ENCODE results near the gene TBXAS1.

The TBXAS1 gene

DNA sequence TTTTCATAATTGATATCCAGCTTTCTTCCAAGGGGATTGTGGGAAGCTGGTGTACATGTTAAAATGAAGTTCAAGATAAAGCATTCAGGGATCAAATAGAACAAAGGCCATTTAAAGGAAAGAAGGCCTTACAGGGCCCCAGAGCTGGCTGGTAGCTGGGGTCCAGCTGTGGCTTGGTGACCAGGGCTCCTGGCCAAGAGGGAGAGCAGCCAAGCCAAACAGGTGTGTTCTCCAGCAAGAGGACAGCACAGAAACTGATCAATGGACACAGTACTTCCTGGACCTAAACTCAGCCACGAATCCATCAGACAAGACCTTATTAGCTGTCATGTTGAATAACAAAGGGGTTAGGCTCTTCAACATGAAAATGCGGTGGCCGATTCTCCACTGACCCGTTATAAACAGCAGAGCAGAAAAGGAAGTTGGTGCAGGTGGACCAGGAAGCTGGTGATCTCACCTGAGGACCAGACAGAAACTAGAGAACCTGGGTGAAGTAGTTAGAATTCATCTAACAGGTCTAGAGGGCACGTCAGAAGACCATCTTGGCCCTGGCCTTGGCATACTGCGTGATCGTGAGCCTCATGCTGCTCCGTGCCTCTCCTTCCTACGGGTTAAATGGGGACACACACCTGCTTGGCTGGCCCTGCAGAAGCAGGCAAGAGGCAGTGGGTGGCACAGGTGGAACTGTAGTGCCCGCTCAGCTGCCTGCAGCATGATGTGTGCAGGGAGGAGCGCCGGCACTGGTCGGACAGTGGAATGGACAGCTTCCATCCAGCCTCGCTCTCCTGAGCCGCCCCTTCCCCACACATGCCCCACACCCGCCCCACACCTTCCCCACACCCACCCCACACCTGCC lies 179.9 kb downstream of the TBXAS1 start:
- DNase-seq (ENCODE audit: low read depth, low spot score) = no peak
- TF ChIP-seq, protein P1, sequence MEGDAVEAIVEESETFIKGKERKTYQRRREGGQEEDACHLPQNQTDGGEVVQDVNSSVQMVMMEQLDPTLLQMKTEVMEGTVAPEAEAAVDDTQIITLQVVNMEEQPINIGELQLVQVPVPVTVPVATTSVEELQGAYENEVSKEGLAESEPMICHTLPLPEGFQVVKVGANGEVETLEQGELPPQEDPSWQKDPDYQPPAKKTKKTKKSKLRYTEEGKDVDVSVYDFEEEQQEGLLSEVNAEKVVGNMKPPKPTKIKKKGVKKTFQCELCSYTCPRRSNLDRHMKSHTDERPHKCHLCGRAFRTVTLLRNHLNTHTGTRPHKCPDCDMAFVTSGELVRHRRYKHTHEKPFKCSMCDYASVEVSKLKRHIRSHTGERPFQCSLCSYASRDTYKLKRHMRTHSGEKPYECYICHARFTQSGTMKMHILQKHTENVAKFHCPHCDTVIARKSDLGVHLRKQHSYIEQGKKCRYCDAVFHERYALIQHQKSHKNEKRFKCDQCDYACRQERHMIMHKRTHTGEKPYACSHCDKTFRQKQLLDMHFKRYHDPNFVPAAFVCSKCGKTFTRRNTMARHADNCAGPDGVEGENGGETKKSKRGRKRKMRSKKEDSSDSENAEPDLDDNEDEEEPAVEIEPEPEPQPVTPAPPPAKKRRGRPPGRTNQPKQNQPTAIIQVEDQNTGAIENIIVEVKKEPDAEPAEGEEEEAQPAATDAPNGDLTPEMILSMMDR (IDR thresholded peaks at IDR 0.05; ENCODE audit: insufficient read depth, low read length, missing control alignments) = no peak
- no peak overlapping the region for H3K4me3 ChIP-seq (ENCODE audit: low read depth, low read length)
- POLR2A ChIA-PET = no interaction called here
- CTCF ChIA-PET = interaction anchor here (1.0 to 1.3 kb wide), 2 partner anchors 386 to 390 kb away, joined by 3 read pairs; no protein-coding TSS in a partner anchor

DNA sequence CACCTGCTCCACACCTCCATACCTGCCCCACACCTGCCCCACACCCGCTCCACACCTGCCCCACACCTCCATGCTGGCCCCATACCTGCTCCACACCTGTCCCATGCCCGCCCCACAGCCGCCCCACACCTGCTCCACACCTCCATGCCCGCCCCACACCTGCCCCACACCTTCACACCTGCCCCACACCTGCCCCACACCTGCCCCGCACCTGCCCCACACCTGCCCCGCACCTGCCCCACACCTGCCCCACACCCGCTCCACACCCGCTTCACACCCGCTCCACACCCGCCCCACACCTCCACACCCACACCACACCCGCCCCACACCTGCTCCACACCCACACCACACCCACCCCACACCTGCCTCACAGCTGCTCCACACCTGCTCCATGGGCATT lies 180.7 kb downstream of the TBXAS1 start:
- no peak overlapping the region for H3K4me3 ChIP-seq (ENCODE audit: low read depth, low read length)
- TF ChIP-seq, protein P1 (IDR thresholded peaks at IDR 0.05; ENCODE audit: insufficient read depth, low read length, missing control alignments) = no peak
- CTCF ChIA-PET = no interaction called here
- no peak for DNase-seq (ENCODE audit: low read depth, low spot score)
- POLR2A ChIA-PET = no interaction called here

DNA sequence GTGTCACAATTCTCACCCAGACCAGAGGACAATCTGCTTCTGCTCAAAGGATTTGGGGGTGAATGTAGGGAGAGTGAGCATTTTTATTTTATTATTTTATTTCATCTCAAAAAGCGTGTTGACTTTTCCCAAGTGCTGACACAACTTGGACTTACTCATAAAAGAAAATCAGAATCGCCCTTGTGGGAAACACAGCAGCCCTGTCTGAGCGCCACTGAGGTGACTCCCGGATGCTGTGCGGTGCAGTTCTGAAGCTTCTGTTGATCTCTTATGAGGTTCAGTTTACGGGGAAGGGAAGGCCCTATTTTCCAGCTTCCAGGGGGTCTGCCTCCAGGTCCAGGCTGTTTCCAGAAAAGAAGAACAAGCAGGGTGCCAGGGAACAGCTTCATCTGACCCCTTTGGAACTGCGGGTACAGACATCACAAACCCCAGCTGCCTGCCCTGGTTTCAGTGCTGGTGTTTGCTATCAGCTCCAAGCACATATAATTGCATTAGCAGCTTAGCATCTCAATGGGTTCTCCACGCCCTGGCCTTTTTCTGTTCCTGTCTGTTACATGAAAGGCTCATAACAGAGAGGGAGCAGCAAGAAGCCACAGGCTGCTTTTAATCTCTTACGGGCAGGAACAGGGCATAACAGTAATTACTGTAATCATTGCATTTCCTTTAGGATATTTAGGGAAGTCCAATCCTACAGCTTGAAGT lies 181.3 kb downstream of the TBXAS1 start:
- no peak for DNase-seq (ENCODE audit: low read depth, low spot score)
- TF ChIP-seq, protein P1 (IDR thresholded peaks at IDR 0.05; ENCODE audit: insufficient read depth, low read length, missing control alignments) = no peak
- no peak overlapping the region for H3K4me3 ChIP-seq (ENCODE audit: low read depth, low read length)
- CTCF ChIA-PET = interaction anchor here (0.8 to 1.5 kb wide), 2 partner anchors 365 to 391 kb away, joined by 3 to 4 read pairs; no protein-coding TSS in a partner anchor
- POLR2A ChIA-PET = no interaction called here

DNA sequence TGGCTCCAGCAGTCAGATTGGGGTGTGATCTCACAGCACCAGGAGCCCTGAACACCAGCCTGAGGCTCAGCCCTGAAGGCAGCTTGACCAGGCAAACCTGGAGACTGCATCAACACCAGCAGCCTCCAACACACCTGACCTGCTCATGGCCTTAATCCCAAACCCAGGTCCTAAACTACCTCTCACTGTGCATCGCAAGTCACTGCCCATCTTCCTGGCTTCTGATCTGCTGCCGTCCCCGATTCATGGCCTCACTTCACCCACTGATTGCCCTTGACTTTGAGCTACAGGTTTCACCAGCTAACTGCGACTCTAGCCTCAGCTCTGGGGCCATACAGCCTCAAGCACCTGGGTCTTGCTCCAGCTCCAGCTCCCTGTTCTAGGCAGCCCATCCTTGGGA lies 184.6 kb downstream of the TBXAS1 start:
- TF ChIP-seq, protein P1 (IDR thresholded peaks at IDR 0.05; ENCODE audit: insufficient read depth, low read length, missing control alignments) = no peak
- DNase-seq (ENCODE audit: low read depth, low spot score) = no peak
- ChIA-PET POLR2A (no interaction called here), CTCF (interaction anchor here (1.3 kb wide), 2 partner anchors 12 to 579 kb away, joined by 4 to 5 read pairs; no protein-coding TSS in a partner anchor)
- no peak overlapping the region for H3K4me3 ChIP-seq (ENCODE audit: low read depth, low read length)

DNA sequence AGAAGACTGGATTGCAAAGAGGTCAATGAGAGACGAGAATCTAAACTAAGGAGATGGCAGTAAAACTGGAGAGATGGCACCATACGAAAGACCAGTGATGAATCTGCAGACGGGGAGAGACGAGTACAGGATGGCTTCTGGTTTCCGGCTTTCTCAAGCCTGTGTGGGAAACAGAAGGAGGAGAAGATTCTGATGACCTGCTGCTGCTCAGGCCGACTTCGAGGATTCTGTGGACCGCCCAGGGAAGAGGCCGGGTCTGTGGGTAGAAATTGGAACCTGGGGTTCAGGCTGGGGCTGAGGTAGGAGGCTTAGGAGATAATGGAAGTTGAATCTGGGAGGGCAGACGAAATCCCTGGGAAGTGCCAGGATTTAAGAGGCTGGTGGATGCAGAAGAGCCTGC lies 185.1 kb downstream of the TBXAS1 start:
- no peak for DNase-seq (ENCODE audit: low read depth, low spot score)
- ChIA-PET POLR2A (no interaction called here), CTCF (interaction anchor here (1.3 kb wide), 2 partner anchors 12 to 579 kb away, joined by 4 to 5 read pairs; no protein-coding TSS in a partner anchor)
- no peak overlapping the region for H3K4me3 ChIP-seq (ENCODE audit: low read depth, low read length)
- TF ChIP-seq, protein P1 (IDR thresholded peaks at IDR 0.05; ENCODE audit: insufficient read depth, low read length, missing control alignments) = no peak

DNA sequence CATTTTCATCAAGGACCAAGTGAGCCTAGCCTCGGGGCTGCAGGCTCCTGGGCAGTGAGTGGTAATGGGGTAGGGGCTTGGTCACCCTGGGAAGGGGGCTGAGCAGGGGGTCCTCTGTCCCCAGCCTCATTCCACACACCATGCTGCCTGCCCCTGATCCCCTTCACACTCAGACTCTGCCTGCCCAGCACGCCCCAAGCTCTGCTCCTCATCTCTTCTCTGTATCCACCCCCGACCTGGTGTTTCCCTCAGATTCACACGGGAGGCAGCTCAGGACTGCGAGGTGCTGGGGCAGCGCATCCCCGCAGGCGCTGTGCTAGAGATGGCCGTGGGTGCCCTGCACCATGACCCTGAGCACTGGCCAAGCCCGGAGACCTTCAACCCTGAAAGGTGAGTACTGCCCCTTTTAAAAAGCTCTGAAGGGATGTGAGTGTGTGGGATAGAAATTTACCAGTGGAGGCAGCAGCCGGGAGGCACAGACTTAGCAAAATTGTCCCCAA lies 186.5 kb downstream of the TBXAS1 start:
- ChIA-PET CTCF (no interaction called here), POLR2A (no interaction called here)
- TF ChIP-seq, protein P1 (IDR thresholded peaks at IDR 0.05; ENCODE audit: insufficient read depth, low read length, missing control alignments) = no peak
- H3K4me3 ChIP-seq (ENCODE audit: low read depth, low read length) = no peak overlapping the region
- DNase-seq (ENCODE audit: low read depth, low spot score) = no peak
